ENCODE data around the gene DCP1A. TPM values are rescaled to one million over a fixed set of nuclear protein-coding genes. Genes with fewer than 3 reads are reported as not detected.
A peak's percentile ranks its signal among the peaks of the same experiment; 100 is the strongest.

DCP1A gene
- total and polyA plus RNA-seq, 2 of the 13 experiments (the other 11 are each of a cell fraction or from before 2014, with no cell fraction given): 14.2 to 41.2 TPM

- TF ChIP-seq HBP1 (CRISPR knock-in tag; IDR thresholded peaks at IDR 0.05; ENCODE audit: low read depth): peak; percentile 98; the same call in 1 of the 2 replicates
- TF ChIP-seq USF2 (IDR thresholded peaks at IDR 0.05; ENCODE audit: low read depth, low read length): no peak
- TF ChIP-seq USF2 (CRISPR knock-in tag; IDR thresholded peaks at IDR 0.05; ENCODE audit: borderline replicate concordance): no peak; the same call in 1 of the 2 replicates
- peak; percentile 87; the same call in 1 of the 2 replicates for TF ChIP-seq PRMT3 (CRISPR knock-in tag; IDR thresholded peaks at IDR 0.05; ENCODE audit: borderline replicate concordance, low read depth)
- TF ChIP-seq SATB2 (CRISPR knock-in tag; IDR thresholded peaks at IDR 0.05): no peak
- TF ChIP-seq PRDM4 (CRISPR knock-in tag; IDR thresholded peaks at IDR 0.05; ENCODE audit: borderline replicate concordance): no peak
- TF ChIP-seq NR2C2 (CRISPR knock-in tag; IDR thresholded peaks at IDR 0.05; ENCODE audit: borderline replicate concordance): peak; percentile 90
- TF ChIP-seq SOX13 (IDR thresholded peaks at IDR 0.05): no peak; the same call in 1 of the 2 replicates
- peak in 1 of 2 experiments; percentile 71; a peak in 2 of 4 replicates for TF ChIP-seq SOX13 (CRISPR knock-in tag; conservative IDR thresholded peaks at IDR 0.05 in 1 of 2, IDR thresholded peaks at IDR 0.05 in 1 of 2)
- no peak for TF ChIP-seq FOXA1 (IDR thresholded peaks at IDR 0.05)
- peak; percentile 57; the same call in 1 of the 2 replicates for TF ChIP-seq FOXA1 (CRISPR knock-in tag; IDR thresholded peaks at IDR 0.05)
- peak; percentile 95 for TF ChIP-seq SAP130 (CRISPR knock-in tag; IDR thresholded peaks at IDR 0.05; ENCODE audit: low read depth)
- TF ChIP-seq ZBTB33 (CRISPR knock-in tag; IDR thresholded peaks at IDR 0.05): peak; percentile 84
- peak; percentile 99 for TF ChIP-seq ZNF572 (CRISPR knock-in tag; IDR thresholded peaks at IDR 0.05)
- TF ChIP-seq GMEB1 (CRISPR knock-in tag; IDR thresholded peaks at IDR 0.05; ENCODE audit: borderline replicate concordance): peak; percentile 96
- TF ChIP-seq ZNF792 (CRISPR knock-in tag; IDR thresholded peaks at IDR 0.05): peak; percentile 97
- TF ChIP-seq TFE3 (CRISPR knock-in tag; IDR thresholded peaks at IDR 0.05): 0 out of 2 replicates have a peak, but pooled peaks have one; percentile 15
Measured at GRCh38 chr3:53347261-53348064, at the start of gene DCP1A (continued).
